H9 (cell line): Measurements from ENCODE around the gene PPP4R2. TPM values are rescaled to one million over a fixed set of nuclear protein-coding genes. Genes with fewer than 3 reads are reported as not detected.

Experiments
- DNase-seq: peaks from one replicate; pipeline ENCODE4 v3.0.0-alpha.2; 2017
- H2AFZ ChIP-seq: one replicate; pipeline ENCODE4 v1.6.1; 2013; ENCODE audit warnings: mild to moderate bottlenecking, low read length, control low read depth, moderate library complexity
- H2AK5ac ChIP-seq: 2 replicates; pipeline ENCODE4 v1.6.1; 2013; ENCODE audit warnings: low read length, control low read depth, mixed read lengths; ENCODE audit not compliant: insufficient read length
- H2BK120ac ChIP-seq: one replicate; pipeline ENCODE4 v1.6.1; 2013; ENCODE audit warnings: low read depth, mild to moderate bottlenecking, low read length, control low read depth, inconsistent platforms; ENCODE audit not compliant: poor library complexity, severe bottlenecking
- H2BK12ac ChIP-seq: 2 replicates; pipeline ENCODE4 v1.6.1; 2013; ENCODE audit warnings: low read length, control low read depth, mixed read lengths, low read depth; ENCODE audit not compliant: insufficient read length
- H2BK15ac ChIP-seq: 2 replicates; pipeline ENCODE4 v1.6.1; 2013; ENCODE audit warnings: low read depth, low read length, control low read depth
- H2BK20ac ChIP-seq: one replicate; pipeline ENCODE4 v1.6.1; 2013; ENCODE audit warnings: low read depth, mild to moderate bottlenecking, low read length, control low read depth, inconsistent platforms; ENCODE audit not compliant: poor library complexity, severe bottlenecking
- H2BK5ac ChIP-seq: 2 replicates; pipeline ENCODE4 v1.6.1; 2013; ENCODE audit warnings: low read length, control low read depth, mixed read lengths; ENCODE audit not compliant: insufficient read length
- H3K14ac ChIP-seq: 2 replicates; pipeline ENCODE4 v1.6.1; 2013; ENCODE audit warnings: low read length, control low read depth; ENCODE audit not compliant: insufficient read depth
- H3K18ac ChIP-seq: 2 replicates; pipeline ENCODE4 v1.6.1; 2013; ENCODE audit warnings: low read depth, mild to moderate bottlenecking, mixed read lengths, low read length, control low read depth; ENCODE audit not compliant: insufficient read length
- H3K23ac ChIP-seq: 2 replicates; pipeline ENCODE4 v1.6.1; 2013; ENCODE audit warnings: low read length, control low read depth, mixed read lengths, low read depth; ENCODE audit not compliant: insufficient read length
- H3K23me2 ChIP-seq: 2 replicates; pipeline ENCODE4 v1.6.1; 2013; ENCODE audit warnings: low read depth, mild to moderate bottlenecking, mixed read lengths, low read length, control low read depth; ENCODE audit not compliant: insufficient read length, poor library complexity, severe bottlenecking
- H3K27ac ChIP-seq: 2 replicates; pipeline ENCODE4 v1.5.1; 2013; ENCODE audit warnings: low read length, control low read depth, mixed read lengths, low read depth; ENCODE audit not compliant: insufficient read length
- H3K27me3 ChIP-seq: 2 replicates; pipeline ENCODE4 v1.6.1; 2013; ENCODE audit warnings: low read length, control low read depth, inconsistent platforms; ENCODE audit not compliant: insufficient read depth
- H3K4ac ChIP-seq: 2 replicates; pipeline ENCODE4 v1.6.1; 2013; ENCODE audit warnings: low read depth, mild to moderate bottlenecking, control low read depth, inconsistent platforms, low read length, moderate library complexity
- H3K4me1 ChIP-seq: 2 replicates; pipeline ENCODE4 v1.6.1; 2013; ENCODE audit warnings: low read length, control low read depth, inconsistent platforms; ENCODE audit not compliant: insufficient read depth
- H3K4me2 ChIP-seq: 2 replicates; pipeline ENCODE4 v1.6.1; 2013; ENCODE audit warnings: low read length, control low read depth, mixed read lengths; ENCODE audit not compliant: insufficient read length, insufficient read depth
- H3K56ac ChIP-seq: 2 replicates; pipeline ENCODE4 v1.6.1; 2013; ENCODE audit warnings: low read depth, mild to moderate bottlenecking, mixed read lengths, low read length, control low read depth; ENCODE audit not compliant: insufficient read length
- H3K79me1 ChIP-seq: 2 replicates; pipeline ENCODE4 v1.6.1; 2013; ENCODE audit warnings: low read depth, mild to moderate bottlenecking, moderate library complexity, low read length, control low read depth, inconsistent platforms; ENCODE audit not compliant: insufficient read depth, poor library complexity, severe bottlenecking
- H3K79me2 ChIP-seq: 2 replicates; pipeline ENCODE4 v1.6.1; 2013; ENCODE audit warnings: low read length, control low read depth, inconsistent platforms; ENCODE audit not compliant: insufficient read depth
- H3K9ac ChIP-seq: 2 replicates; pipeline ENCODE4 v1.6.1; 2013; ENCODE audit warnings: low read length, control low read depth, mixed read lengths; ENCODE audit not compliant: insufficient read length; ENCODE audit errors: extremely low read depth
- H3K9me3 ChIP-seq: one replicate; pipeline ENCODE4 v1.6.1; 2013; ENCODE audit warnings: low read depth, low read length, inconsistent platforms; ENCODE audit not compliant: control insufficient read depth
- H3T11ph ChIP-seq: one replicate; pipeline ENCODE4 v1.6.1; 2013; ENCODE audit warnings: mild to moderate bottlenecking, low read length, control low read depth, inconsistent platforms
- H4K20me1 ChIP-seq: one replicate; pipeline ENCODE4 v1.6.1; 2013; ENCODE audit not compliant: control insufficient read depth, insufficient read length, insufficient read depth
- H4K5ac ChIP-seq: 2 replicates; pipeline ENCODE4 v1.6.1; 2013; ENCODE audit warnings: low read depth, mild to moderate bottlenecking, mixed read lengths, low read length, control low read depth; ENCODE audit not compliant: insufficient read length
- H4K8ac ChIP-seq: replicated peaks from 2 replicates; pipeline ENCODE4 v1.6.1; 2013; ENCODE audit warnings: low read length, control low read depth, mixed read lengths, low read depth; ENCODE audit not compliant: insufficient read length
- H4K91ac ChIP-seq: 2 replicates; pipeline ENCODE4 v1.6.1; 2013; ENCODE audit warnings: low read depth, mild to moderate bottlenecking, moderate library complexity, mixed read lengths, low read length, control low read depth; ENCODE audit not compliant: insufficient read length
- H3K27ac Mint-ChIP-seq, 3 experiments: 2 replicates in 2 of 3; 3 replicates in 1 of 3; pipeline ENCODE4 v1.8.0; 2020 to 2021; ENCODE audit warnings: mixed read lengths in 3 of 3, mild to moderate bottlenecking in 1 of 3, moderate library complexity in 1 of 3
- H3K27me3 Mint-ChIP-seq: 2 replicates; pipeline ENCODE4 v1.8.0; 2021; ENCODE audit warnings: low read depth, mild to moderate bottlenecking, moderate library complexity, mixed read lengths
- H3K36me3 Mint-ChIP-seq, 3 experiments: 2 replicates in 2 of 3; 3 replicates in 1 of 3; pipeline ENCODE4 v1.8.0; 2020 to 2021; ENCODE audit warnings: low read depth in 3 of 3, mixed read lengths in 3 of 3; ENCODE audit not compliant: insufficient read depth in 1 of 3
- H3K4me1 Mint-ChIP-seq, 2 experiments: 2 replicates each; pipeline ENCODE4 v1.8.0; 2020; ENCODE audit warnings: mixed read lengths in 2 of 2
- H3K4me3 Mint-ChIP-seq, 2 experiments: 2 replicates in 1 of 2; 3 replicates in 1 of 2; pipeline ENCODE4 v1.8.0; 2020 to 2021; ENCODE audit warnings: mild to moderate bottlenecking in 2 of 2, mixed read lengths in 2 of 2, moderate library complexity in 1 of 2
- H3K9me3 Mint-ChIP-seq, 2 experiments: 2 replicates in 1 of 2; 3 replicates in 1 of 2; pipeline ENCODE4 v1.8.0; 2020; ENCODE audit warnings: mild to moderate bottlenecking in 2 of 2, mixed read lengths in 2 of 2, moderate library complexity in 1 of 2
- CTCF ChIP-seq: fragments of 200-600 bp; sonication (generic); conservative IDR thresholded peaks from 3 replicates; pipeline ENCODE4 v1.8.0; 2021; ENCODE audit warnings: antibody characterized with exemption, mild to moderate bottlenecking
- WGBS: extraction: QIAGEN DNeasy Blood & Tissue Kit; methylation state at CpG from one replicate; pipeline ENCODE4 v1.1.7; 2013; ENCODE audit warnings: missing lambda C conversion rate, low lambda C conversion rate, mixed read lengths; ENCODE audit not compliant: insufficient read length; ENCODE audit errors: extremely low coverage; 5-methylcytosine and 5-hydroxymethylcytosine counted together
- total RNA-seq: library from RNA; stranded (reverse); gene quantifications from 2 replicates; pipeline ENCODE4 v1.2.1, GENCODE V29; 2021

The PPP4R2 gene
- total RNA-seq, 1 experiment from 2014 or later, result 132 TPM

- Histone ChIP-seq H3T11ph (no peak overlapping the region), H3K23me2 (no peaks in the 10 kb centered on the region), H4K8ac (no peak overlapping the region), H3K4ac (no peak overlapping the region), H4K5ac (no peak overlapping the region), H3K79me1 (peaks cover 10% of the 10 kb centered on the region), H3K9me3 (no peaks in the 10 kb centered on the region), H3K4me2 (no peak overlapping the region), H2BK15ac (no peak overlapping the region), H3K14ac (no peak overlapping the region), H3K27me3 (no peaks in the 10 kb centered on the region), H2BK20ac (no peak overlapping the region), H3K79me2 (peaks cover 78% of the 10 kb centered on the region), H2BK120ac (no peak overlapping the region), H2BK12ac (no peak overlapping the region), H4K20me1 (no peaks in the 10 kb centered on the region), H2BK5ac (no peak overlapping the region), H2AFZ (no peak overlapping the region), H3K18ac (no peak overlapping the region), H3K23ac (no peak overlapping the region), H3K56ac (no peak overlapping the region), H3K27ac (no peak overlapping the region), H2AK5ac (no peak overlapping the region), H4K91ac (no peak overlapping the region), H3K4me1 (no peaks in the 10 kb centered on the region), H3K9ac (no peak overlapping the region)
- no peak for DNase-seq
- no peak overlapping the region for H3K27ac Mint-ChIP-seq
- H3K36me3 Mint-ChIP-seq, result peaks cover 20 to 48% (median 38%) of the 10 kb centered on the region in 3 experiments
- H3K4me3 Mint-ChIP-seq, result no peak overlapping the region
- peaks cover 32 to 38% of the 10 kb centered on the region in 2 experiments for H3K4me1 Mint-ChIP-seq
- no peak for TF ChIP-seq CTCF
- H3K9me3 Mint-ChIP-seq, result no peaks in the 10 kb centered on the region
- WGBS, result no CpG with 5 or more reads among the region's 3 CpGs
- no peaks in the 10 kb centered on the region for H3K27me3 Mint-ChIP-seq
Observed at GRCh38 chr3:73009750-73010149, 13.1 kb downstream of the PPP4R2 start.
